Anterior cingulate cortex (tissue), 58 donors: ENCODE measurements around the gene NAV3.
"Not testable (repeated sequence)": the region's sequence is repeated elsewhere in the genome, so short reads cannot be mapped to it uniquely, and the experiment has no call there.

ENCODE experiments used
- DNase-seq, 58 donors: peaks; one replicate each; lab custom pipeline; 2025; lab: John Stamatoyannopoulos, UW

NAV3 gene

GRCh38 chr12:78099806-78100205 is 269.1 kb downstream of the NAV3 start:
- DNase-seq = no peak

GRCh38 chr12:78101113-78101876 is 270.6 kb downstream of the NAV3 start:
- DNase-seq = no peak

- peak in 1 of 58 donors; percentile 6 for DNase-seq
These were observed 271.4 kb downstream of the NAV3 start for GRCh38 chr12:78101946-78102635.

GRCh38 chr12:78102801-78103200 is 272.1 kb downstream of the NAV3 start:
- DNase-seq = not testable (repeated sequence)

GRCh38 chr12:78115889-78116288 is 285.2 kb downstream of the NAV3 start:
- no peak for DNase-seq

GRCh38 chr12:78118036-78118435 is 287.3 kb downstream of the NAV3 start:
- no peak for DNase-seq

GRCh38 chr12:78118486-78118885 is 287.8 kb downstream of the NAV3 start:
- no peak for DNase-seq

- no peak for DNase-seq
These were observed 288.7 kb downstream of the NAV3 start for GRCh38 chr12:78119351-78119918.

GRCh38 chr12:78120306-78120705 is 289.6 kb downstream of the NAV3 start:
- no peak for DNase-seq

GRCh38 chr12:78120866-78121560 is 290.3 kb downstream of the NAV3 start:
- DNase-seq = no peak

- DNase-seq = no peak
These were observed 291.4 kb downstream of the NAV3 start for GRCh38 chr12:78121969-78122610.

- no peak for DNase-seq
These were observed 297.5 kb downstream of the NAV3 start for GRCh38 chr12:78128211-78128610.

GRCh38 chr12:78143717-78144116 is 313.0 kb downstream of the NAV3 start:
- no peak for DNase-seq

- no peak for DNase-seq
These were observed 314.7 kb downstream of the NAV3 start for GRCh38 chr12:78145398-78145797.

- peak in 1 of 58 donors; percentile 8 for DNase-seq
These were observed 315.7 kb downstream of the NAV3 start for GRCh38 chr12:78146365-78146772.

GRCh38 chr12:78149459-78149858 is 318.8 kb downstream of the NAV3 start:
- DNase-seq = peak in 8 of 58 donors; percentile 2 to 39 (median 11)

GRCh38 chr12:78155546-78155945 is 324.9 kb downstream of the NAV3 start:
- DNase-seq = no peak

- no peak for DNase-seq
These were observed 326.1 kb downstream of the NAV3 start for GRCh38 chr12:78156751-78157150.

- no peak for DNase-seq
These were observed 326.5 kb downstream of the NAV3 start for GRCh38 chr12:78157199-78157598.

- DNase-seq = no peak
These were observed 333.5 kb downstream of the NAV3 start for GRCh38 chr12:78164154-78164553.
